Ramos (cell line): ENCODE data around the gene NCOA7.
"Not testable (repeated sequence)": the region's sequence is repeated elsewhere in the genome, so short reads cannot be mapped to it uniquely, and the experiment has no call there.

ENCODE experiments used
- in situ Hi-C: fragments of 300-500 bp; cut with MboI; formaldehyde crosslinking; loops from one replicate; pipeline ENCODE4 v1.14.3; 2022; ENCODE audit warnings: low sequenced_read_pairs; ENCODE audit not compliant: unreplicated experiment

Gene NCOA7

DNA sequence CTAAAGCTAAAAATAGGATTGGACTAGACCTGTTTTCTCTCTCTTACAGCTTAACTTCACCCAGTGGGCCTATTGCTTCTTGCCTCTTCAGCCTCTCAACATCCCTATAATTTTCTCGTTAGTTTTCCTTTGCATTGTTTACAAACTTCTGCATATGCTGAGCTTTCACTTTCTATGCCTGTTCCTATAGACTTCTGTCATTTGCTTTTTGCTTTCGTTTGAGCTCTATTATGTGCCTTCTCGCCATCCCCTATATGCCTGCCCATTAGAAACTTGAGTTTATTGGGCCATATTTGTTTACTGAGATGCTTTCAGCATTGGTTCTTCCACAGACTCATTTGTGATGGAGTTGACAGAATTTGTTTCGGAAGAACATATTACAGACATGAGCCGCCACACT is 40.9 kb downstream of the NCOA7 start:
- in situ Hi-C loops, result no loop called here

DNA sequence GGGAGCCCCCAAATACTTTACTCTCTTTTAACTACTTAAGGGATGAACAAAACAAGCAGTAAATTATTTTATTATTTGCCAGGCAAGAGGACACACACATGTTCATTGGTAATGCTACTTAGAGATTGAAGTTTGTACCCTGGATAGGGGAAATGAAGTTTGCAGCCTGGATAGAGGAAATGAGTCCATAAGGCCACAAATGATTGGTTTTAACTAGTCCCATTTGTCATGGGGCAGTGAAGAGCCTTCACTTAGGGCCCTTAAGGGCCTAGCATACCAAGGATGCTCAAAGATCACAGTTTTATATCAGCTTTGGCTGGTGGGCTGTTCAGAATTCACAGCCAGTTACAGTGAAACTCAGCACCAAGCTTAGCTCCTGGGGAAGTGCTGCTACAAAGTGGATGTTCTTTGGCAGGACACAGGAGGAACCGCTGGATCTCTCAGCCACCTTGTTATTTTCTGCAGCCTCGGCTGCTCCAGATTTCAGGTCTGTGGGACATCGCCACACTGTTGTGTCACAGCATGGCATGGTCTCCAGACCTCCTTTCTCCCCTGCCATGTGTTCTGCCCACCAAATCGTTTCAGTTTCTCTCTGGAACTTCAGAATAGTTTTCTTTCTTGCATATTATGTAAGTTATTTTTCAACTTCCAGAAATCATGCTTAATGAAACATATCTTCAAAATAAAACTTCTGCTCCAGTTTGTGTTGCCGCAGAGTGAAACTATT is 41.8 kb downstream of the NCOA7 start:
- in situ Hi-C loops, result no loop called here

DNA sequence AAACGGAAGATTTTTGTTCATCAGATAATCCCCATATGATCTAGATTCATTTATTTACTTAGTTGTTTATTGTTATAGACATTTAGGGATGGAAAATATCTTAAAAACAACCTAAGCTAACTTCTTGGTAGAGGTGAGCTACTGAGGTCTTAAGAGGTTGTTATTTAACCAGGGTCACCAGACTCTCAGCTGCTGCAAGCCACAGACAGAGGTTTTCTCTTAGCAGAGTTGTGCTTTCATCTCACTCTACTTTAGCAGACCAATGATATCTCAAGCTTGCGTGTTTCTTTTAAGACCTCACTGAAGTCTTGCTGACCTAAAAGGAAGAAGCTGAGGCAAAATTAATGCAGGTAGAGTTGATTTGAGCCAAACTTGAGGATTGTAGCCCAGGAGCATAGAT is 43.6 kb downstream of the NCOA7 start:
- in situ Hi-C loops, result no loop called here

DNA sequence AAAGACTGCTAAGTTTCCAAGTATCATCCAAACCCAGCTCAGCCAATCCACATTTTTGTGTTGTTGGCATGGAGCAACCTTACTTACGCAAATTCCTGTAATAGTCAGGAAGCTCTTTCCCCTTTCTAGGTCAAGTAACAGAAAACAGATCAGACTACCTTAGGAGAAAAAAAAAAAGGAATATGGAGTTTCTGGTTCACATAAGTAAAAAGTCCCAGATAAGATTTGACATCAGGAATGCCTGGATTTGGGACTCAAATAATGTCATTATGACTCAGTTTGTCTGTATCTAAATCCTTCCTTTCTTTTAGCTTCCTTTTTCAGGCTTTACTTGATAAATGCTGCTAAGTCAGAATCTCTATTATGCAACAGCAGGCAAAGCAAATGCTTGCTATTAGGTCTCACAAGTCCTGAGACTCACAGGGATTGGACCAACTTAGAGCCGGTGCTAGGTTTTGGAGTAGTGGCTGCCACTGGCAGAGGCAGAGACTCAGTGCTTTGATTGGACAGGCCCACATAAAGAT is 44.5 kb downstream of the NCOA7 start:
- in situ Hi-C loops, result no loop called here

DNA sequence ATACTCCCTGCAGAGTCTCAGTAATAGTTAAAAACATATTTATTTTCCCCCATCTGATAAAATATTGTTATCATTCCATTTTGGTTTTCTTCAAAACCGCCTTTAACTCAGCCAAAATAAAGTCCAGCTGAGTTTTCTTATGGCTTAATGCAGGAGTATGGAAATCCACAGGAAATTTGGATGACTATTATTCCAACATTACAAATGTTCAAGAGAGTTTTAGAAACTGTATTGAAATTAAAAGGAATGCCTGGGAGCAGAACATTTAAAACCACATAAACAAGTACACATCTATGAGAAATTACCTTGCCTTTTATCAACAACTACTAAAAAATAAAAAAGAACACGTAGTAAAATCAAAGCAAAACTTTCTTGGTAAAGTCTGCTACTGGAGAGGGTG is 45.7 kb downstream of the NCOA7 start:
- in situ Hi-C loops, result no loop called here

DNA sequence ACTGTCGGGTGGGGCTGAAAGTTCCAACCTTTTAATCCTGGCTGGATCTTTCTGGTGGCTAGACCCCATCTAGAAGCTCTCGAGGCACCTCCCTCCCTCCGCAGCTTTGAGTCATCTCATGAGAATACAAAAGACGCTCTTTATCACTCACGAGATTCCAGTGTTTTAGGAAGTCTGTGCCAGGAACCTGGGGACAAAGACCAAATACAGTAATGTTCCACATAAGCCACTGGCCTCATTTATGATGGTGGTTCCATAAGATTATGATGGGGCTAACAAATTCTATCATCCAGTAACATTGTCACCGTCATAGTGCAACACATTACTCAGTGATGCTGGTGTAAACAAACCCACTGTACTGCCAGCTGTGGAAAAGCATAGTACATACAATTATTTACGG is 48.7 kb downstream of the NCOA7 start:
- in situ Hi-C loops, result no loop called here

DNA sequence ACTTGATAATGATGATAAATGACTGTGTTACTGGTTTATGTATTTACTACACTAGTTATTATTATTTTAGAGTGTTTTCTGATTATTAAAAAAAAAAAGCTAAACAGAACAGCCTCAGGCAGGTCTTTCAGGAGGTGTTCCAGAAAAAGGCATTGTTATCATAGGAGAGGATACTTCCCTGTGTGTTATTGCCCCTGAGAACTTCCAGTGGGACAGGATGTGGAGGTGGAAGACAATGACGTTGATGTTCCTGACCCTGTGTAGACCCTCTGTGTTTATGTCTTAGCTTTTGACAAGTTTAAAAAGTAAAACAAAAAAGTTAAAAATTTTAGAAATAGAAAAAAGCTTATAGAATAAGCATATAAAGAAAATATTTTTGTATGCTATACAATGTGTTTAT is 49.1 kb downstream of the NCOA7 start:
- in situ Hi-C loops, result no loop called here

DNA sequence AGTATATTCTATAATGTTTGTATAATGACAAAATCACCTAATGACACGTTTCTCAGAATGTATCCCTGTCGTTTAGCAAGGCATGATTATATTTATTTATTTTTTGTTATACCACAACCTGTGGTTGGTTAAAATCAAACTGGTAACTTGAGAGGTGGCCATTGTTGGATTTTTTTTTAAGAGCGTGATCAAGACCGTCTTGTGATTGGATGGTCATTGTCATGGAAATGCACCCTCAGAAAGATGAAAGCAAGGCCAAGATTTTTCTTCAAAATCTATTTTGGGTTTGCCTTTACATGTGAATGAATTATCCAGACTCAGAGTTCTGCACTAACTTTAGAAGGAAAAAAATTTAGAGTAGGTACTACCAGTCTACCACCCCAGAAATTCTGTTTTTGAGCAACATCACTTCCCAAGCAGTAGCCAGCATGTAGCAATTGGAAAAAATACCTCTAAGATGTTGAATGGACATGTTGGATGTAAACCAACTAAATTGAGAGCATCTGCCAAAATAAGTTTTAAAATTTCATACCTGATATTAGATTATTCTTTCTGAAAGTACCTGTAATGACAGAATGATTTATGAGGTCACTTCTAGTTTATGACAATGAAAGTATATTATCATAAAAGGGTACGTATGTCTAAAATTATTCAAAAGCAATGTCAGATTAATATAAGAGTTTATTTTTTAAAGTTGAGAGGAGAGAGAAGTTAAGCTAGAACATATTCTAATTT is 50.8 kb downstream of the NCOA7 start:
- in situ Hi-C loops, result no loop called here

DNA sequence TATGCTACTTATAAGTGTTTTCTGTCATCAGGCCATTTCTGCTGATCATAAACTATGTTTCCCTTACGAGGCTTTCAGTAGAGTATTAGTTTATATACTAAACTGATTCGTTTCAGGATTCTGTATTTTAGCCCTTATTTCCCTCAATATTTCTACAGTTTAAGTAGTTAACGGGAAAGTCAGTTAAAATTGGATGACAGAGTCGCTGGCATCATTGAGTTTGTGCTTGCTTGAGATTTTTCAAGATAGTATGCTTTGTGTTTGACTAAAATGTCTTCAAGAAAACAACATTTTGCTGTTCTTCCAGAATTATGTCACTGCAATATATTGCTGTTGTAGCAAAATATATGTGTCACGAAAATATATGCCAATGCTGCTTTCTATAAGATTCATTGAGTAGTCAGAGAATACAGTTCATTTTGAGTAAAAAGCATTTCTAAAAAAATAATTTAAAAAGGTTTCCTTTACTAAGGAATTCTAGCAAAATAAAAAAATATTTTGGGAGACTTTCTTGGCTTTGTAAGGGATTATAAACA is 51.4 kb downstream of the NCOA7 start:
- in situ Hi-C loops, result no loop called here

DNA sequence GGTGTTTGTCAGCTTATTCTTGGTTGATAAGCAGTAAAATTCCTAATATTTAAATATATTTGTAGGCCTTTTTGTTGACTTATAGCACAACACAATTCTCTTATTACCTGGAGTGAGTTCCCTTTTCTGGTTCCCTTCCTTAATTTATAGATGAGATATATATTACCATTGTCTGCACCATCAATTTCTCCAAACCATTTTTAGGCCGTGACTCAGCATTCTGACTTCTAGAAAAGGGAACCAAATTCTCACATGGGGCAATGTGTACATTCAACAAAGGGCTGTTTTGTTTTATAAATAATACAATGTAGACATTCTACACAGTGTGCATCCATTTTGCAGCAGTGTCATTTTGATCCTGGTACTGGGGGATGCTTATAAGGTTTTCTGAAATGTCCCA is 52.8 kb downstream of the NCOA7 start:
- in situ Hi-C loops, result no loop called here

DNA sequence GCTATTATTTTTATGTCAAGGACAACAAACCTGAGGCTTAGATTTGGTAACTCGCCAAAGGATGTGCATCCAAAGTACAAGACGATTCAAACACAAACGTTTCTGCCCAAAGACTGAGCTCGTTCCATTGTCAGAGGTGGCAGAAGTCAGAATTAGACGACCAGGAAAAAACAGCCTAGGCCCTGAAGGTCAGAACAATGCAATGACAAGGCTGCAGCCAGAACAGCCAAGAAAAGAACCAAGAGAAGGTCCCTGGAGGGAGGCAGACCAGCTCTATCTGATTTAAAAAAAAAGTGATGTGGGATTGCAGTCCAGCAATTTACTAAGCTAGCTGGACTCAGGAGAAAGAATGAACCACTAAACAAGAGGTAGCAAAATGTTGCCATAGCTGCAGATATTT is 54.2 kb downstream of the NCOA7 start:
- in situ Hi-C loops, result no loop called here

DNA sequence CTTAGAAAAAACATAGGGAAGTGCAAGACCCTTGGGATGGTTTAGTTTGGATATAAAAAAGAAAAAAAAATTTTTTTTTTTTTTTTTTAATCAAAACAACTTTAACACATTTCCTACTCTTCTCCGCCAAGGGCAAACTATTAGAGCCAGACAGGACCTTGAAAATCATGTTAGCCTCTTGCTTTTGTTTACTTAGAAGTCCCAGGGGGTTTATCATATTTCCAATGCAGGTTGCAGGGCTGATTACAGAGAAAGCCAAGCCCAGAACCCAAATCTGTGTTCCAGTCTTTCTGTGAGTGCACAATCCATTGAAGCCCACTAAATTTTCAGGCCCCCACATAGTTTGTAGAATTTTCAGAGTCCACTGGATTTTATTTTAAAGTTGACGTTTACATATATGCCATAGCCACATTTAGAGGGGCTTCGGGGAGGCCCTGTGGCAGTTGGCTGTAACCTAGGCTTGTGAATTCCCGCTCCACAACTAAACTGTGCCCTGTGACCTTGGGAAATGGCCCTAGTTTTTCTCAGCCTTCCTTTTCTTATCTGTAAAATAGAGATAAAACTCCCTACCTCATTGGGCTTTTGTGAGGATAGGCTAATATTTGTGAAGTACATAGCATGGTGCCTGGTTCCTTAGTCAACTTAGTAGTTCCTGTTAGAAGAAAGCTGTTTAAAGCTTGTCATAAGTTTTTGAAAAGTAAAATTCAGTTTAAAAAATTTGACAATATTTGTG is 55.7 kb downstream of the NCOA7 start:
- in situ Hi-C loops, result no loop called here

DNA sequence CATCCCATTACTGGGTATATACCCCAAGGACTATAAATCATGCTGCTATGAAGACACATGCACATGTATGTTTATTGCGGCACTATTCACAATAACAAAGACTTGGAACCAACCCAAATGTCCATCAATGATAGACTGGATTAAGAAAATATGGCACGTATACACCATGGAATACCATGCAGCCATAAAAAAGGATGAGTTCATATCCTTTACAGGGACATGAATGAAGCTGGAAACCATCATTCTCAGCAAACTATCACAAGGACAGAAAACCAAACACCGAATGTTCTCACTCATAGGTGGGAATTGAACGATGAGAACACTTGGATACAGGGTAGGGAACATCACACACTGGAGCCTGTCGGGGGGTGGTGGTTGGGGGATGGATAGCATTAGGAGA is 57.5 kb downstream of the NCOA7 start:
- in situ Hi-C loops, result not testable (repeated sequence)

DNA sequence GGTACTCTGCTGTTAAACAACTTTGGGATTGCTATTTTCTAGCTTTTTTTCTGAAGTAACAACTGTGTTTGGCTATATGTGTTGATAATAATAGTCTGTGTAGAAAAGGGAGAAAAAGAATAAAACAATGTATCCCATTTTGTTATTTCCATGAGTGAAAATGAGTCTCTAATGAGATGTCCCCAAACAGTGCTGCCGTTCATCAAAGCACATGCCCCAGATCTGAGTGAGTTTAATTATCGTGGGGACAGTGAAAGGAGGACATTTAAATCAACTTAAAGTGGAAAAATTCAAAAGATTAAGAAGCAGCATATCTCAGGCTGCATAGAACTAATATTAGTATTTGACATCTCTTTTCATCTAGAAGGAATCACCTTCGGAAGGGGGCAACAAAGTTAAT is 59.6 kb downstream of the NCOA7 start:
- in situ Hi-C loops, result no loop called here

DNA sequence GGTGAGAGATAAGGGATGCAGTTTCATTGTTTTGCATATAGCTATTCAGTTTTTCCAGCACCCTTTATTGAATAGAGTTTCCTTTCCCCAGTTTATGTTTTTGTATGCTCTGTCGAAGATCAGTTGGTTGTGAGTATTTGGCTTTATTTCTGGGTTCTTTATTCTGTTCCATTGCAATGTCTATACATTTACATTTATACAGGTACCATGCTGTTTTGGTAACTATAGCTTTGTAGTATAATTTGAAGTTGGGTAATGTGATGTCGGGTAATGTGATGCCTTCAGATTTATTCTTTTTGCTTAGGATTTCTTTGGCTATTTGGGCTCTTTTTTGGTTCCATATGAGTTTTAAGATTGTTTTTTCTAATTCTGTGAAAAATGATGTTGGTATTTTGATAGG is 61.8 kb downstream of the NCOA7 start:
- in situ Hi-C loops, result no loop called here

DNA sequence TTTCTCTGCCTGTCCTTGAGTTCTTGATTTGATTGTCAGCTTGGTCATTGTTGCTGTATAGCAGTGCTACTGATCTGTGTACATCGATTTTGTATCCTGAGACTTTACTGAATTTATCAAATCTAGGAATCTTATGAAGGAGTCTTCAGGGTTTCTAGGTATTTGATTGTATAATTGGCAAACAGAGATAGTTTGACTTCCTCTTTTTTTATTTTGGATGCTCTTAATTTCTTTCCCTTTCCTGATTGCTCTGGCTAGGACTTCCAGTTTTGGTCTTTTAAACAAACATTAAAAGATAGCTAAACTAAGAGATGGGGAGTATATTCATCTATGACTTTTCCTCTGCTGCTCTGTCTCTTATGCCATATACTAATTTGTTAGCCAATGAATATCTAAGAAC is 62.4 kb downstream of the NCOA7 start:
- in situ Hi-C loops, result no loop called here

DNA sequence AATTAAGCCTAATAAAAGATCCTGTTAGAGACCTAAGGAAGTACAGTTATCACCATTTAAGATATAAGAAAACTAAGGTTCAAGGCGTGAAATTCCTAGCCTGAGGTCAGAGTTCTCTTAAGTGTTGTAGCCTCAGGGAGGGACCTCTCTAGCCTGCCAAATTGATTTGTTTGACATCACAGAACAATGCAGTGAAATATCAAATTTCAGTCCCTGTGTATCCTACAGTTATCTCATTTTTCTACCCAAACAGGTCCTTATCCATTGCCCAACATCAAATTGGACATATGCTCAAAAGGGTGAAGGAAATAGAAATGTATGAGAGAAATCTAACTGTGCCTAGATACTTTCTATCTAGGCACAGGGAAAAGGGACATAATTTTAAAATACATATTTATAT is 63.0 kb downstream of the NCOA7 start:
- in situ Hi-C loops, result no loop called here

DNA sequence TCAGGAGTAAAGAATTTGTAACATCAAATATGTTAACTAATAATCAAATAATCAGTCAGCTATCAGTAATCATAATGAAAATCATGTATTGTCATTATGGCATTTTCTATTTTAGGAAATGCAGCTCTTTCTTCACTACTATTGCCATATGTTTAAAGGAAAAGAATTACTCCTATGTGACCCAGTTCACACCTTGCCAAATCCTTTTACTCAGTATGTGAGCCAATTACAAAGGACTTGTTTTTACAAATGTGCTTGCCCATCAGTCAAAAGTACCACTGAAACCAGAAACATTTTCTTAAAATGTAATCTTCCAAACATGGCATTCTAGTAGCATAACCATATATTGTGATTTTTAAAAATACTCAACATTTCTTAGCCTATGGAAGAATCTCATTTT is 63.6 kb downstream of the NCOA7 start:
- in situ Hi-C loops, result no loop called here

DNA sequence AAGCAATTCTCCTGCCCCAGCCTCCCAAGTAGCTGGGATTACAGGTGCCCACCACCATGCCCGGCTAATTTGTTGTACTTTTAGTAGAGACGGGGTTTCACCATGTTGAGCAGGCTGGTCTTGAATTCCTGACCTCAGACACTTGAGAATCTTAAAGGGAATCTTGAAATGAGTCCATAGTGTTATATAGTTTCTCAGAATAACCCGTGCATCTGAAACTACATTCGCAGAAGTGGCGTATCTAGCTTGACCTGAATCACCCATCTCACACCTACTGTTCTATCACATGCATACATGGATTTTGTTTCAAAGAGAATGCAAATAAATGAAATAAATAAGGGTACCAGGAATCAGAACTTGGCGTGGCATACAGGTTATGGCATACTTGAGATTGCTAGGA is 65.0 kb downstream of the NCOA7 start:
- in situ Hi-C loops, result no loop called here

DNA sequence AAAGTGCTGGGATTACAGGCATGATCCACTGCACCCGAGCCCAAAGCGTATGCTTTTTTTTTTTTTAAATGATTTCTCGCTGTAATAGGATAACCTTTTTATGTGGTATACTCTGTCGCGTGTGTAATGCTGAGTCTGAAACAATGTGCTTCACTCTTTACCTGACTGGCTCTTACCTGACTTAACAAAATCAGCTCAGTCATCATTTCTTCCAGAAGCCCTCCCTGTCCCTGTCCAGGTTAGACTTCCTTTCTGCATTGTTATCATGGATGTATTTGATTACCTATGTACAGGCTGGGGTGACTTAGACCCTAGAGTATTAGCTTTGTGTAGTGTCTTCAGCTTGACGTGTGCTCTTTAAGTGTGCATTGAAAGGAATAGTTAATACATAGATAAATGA is 67.1 kb downstream of the NCOA7 start:
- in situ Hi-C loops, result no loop called here
